HG02970 (cell line): ENCODE measurements around the gene STAM2.

Experiments
- ATAC-seq: cut with Tn5 transposase; IDR thresholded peaks from one replicate; pipeline ENCODE4 v1.9.1; 2021; ENCODE audit warnings: mild to moderate bottlenecking, moderate library complexity, moderate number of reproducible peaks; ENCODE audit not compliant: unreplicated experiment, low FRiP score

The STAM2 gene

DNA sequence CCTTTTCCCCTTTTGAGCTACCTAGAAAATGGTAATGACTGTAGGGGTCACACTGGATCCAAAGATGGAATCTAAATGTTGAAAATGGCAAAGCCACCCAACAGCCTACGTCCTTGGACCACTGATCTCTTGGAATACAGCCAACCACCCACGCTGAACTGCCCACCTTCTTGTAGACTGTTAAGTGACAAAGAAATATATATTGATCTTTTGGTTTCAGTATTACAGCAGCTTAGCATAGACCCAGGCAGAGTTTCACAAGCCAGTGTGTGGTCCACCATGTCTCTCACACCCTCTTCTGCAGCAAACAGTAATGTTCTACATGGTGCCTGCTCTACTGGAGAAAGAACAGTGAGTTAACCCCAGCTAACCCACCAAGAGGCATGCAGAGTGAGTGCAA is 96.9 kb downstream of the STAM2 start:
- no peak for ATAC-seq

DNA sequence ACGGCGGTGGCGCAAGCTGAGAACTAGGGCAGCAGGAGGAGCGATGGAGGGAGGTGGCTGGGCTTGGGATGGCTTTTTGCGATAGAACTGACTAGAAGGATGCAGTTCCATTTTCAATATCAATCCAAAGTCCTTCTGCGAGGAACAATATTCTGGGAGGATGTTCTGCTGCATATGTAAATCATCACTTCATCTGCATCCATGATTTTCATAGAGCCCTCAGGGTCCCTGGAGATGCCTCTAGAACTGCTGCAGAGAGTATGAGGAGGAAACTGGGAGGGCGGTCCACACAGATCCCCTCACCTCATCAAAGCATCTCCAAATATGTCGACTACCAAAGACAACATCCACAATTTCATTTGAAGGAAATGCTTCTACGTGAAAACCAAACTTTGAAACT is 97.5 kb downstream of the STAM2 start:
- no peak for ATAC-seq

DNA sequence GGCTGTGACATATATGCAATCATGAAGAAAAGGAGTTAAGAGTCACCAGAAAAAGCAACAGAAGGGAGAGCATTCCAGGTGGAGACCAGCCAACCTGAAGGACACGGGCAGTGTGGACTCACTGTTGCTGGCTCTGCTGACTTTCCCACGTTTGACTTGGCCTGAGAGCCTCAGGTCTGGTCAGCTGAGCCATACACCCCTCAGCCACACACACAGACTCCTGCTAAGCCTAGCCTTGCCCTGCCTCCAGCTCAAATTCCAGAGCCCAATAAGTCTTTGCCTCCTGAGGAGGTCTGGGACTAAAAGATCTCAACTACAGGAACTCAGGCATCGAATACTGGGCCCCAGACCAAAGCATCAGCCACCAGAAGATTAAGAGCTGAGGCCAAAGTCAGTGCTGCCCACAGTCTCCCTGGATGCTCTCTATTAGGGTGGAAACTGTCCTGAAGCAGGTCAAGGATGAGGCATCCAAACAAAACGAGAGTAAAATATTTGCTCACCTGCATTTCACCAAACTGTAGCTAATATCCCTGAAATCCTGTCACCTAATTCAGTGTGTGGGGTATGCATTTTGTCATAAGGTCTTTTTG is 100.0 kb downstream of the STAM2 start:
- ATAC-seq: no peak

DNA sequence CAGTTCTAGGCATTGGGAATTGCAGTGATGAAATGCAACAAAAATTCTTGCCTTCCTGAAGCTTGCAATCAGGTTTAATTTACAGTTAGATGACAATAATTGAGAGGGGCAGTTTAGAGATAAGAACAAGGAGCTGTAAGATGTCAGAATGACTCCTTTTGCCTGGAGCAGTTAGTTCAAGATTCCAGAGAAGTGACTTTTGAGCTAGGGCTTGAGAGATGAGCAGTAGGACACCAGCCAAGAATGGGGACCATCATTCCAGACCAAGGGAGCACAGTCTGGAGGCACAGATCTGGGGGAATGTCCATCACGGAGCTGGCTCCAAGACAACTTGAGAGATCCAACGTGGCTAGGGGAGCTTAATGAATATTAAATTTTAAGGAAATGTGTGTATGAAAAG is 103.6 kb downstream of the STAM2 start:
- no peak for ATAC-seq

DNA sequence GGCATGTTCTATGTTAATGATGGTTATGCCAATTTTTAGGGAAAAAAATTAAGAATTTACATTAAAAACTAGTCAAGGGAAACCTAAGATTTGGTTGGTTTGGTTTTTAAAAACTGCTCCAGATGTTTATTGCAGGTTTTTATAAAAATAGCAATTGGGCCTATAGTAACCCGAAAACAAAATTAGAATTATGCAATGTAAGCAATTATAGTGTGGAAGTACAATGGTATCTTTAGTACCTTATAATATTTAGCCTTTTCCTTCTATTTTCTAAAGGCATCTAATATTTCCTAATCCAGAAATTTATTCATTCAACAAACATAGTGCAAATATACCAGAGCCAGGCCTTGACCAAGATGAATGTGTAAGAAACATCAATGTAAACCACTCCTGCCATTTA is 104.0 kb downstream of the STAM2 start:
- ATAC-seq: no peak

DNA sequence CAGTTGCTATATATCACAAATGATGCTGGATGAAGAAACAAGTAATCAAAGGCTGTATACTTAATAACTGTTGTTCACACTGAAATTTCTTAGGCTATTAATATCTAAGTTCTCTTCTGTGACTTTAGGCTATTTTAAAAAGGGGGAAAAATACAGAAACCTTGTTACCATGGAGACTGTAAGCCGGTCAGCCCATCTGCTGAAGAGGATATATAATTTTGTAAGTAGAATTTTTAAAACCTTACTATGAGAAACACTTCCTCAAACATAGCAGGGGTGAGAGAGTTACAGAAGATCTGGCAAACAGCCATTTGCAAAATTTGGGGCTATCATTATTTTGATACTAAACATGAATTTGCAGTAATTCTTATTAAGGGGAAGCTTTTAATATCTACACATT is 104.5 kb downstream of the STAM2 start:
- no peak for ATAC-seq

DNA sequence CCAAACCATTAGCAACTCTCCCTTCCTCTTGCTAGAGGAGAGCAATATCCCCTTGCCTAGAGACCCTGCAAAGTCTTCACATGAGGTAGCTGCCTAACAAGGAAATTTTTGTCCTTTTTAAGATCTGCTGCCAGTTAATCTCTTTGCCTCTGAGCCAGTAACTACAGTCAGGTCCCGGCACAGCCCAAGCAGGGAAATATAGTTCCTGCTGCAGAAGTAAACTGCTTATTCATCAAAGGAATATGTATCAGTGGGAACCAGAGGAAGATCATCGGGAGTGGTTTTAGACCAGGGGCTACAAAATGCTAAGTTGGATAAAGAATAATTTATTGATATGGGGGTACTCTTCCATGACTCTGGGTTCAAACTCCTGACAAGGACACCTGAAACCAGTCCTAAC is 107.3 kb downstream of the STAM2 start:
- ATAC-seq: no peak

DNA sequence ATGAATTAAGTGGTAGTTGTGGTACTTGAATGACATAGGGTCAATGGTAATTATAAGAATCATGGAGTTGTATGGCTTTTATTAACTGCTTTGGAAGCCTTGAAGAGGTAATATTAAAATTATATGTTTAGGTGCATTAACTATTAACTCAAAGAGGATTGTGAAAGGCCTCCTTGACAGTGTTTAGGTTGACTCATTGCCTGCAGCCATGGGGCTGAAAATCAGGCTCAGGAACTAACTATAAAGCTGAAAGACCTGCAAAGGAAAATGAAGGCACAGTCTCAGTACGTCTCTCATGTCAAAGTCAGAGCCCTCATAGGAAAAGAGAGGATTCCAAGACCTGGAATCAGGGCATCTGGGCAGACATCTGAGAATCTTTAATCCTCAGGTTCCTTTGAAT is 107.7 kb downstream of the STAM2 start:
- ATAC-seq: no peak
